22Rv1 (cell line): ENCODE results near the gene RAB5IF.

Source experiments
- CTCF ChIP-seq: fragments of 450-650 bp; IDR thresholded peaks from 2 replicates; pipeline ENCODE4 v1.5.1; 2017; ENCODE audit warnings: mild to moderate bottlenecking
- ZFX ChIP-seq: fragments of 450-650 bp; IDR thresholded peaks from 2 replicates; pipeline ENCODE4 v1.6.1; 2017; ENCODE audit warnings: antibody characterized with exemption, borderline replicate concordance

GRCh38 chr20:36655004-36655403 is 49.4 kb downstream of the RAB5IF start:
- TF ChIP-seq CTCF = no peak
- TF ChIP-seq ZFX = no peak
